HG02884 (cell line): Measurements from ENCODE around the gene KCNQ2.

Experiments
- ATAC-seq: cut with Tn5 transposase; IDR thresholded peaks from one replicate; pipeline ENCODE4 v1.9.1; 2021; ENCODE audit warnings: mild to moderate bottlenecking, moderate library complexity; ENCODE audit not compliant: unreplicated experiment

The KCNQ2 gene

GRCh38 chr20:63471717-63471980 is 806 bp downstream of the KCNQ2 start:
- no peak for ATAC-seq

GRCh38 chr20:63471002-63471716 is 1.3 kb downstream of the KCNQ2 start:
- no peak for ATAC-seq

- ATAC-seq = no peak
Observed at GRCh38 chr20:63470410-63470809, 2.0 kb downstream of the KCNQ2 start.

GRCh38 chr20:63469713-63470101 is 2.7 kb downstream of the KCNQ2 start:
- ATAC-seq = no peak

GRCh38 chr20:63469019-63469712 is 3.3 kb downstream of the KCNQ2 start:
- ATAC-seq = no peak

GRCh38 chr20:63468421-63468820 is 4.0 kb downstream of the KCNQ2 start:
- no peak for ATAC-seq

- no peak for ATAC-seq
Observed at GRCh38 chr20:63467294-63468083, 5.0 kb downstream of the KCNQ2 start.

- no peak for ATAC-seq
Observed at GRCh38 chr20:63466861-63467260, 5.6 kb downstream of the KCNQ2 start.

- no peak for ATAC-seq
Observed at GRCh38 chr20:63466250-63466825, 6.1 kb downstream of the KCNQ2 start.

GRCh38 chr20:63465380-63466249 is 6.8 kb downstream of the KCNQ2 start:
- ATAC-seq = no peak

GRCh38 chr20:63464289-63464635 is 8.2 kb downstream of the KCNQ2 start:
- ATAC-seq = no peak

- ATAC-seq = no peak
Observed at GRCh38 chr20:63463400-63464288, 8.8 kb downstream of the KCNQ2 start.

GRCh38 chr20:63462244-63462643 is 10.2 kb downstream of the KCNQ2 start:
- no peak for ATAC-seq

GRCh38 chr20:63461104-63461763 is 11.2 kb downstream of the KCNQ2 start:
- no peak for ATAC-seq

GRCh38 chr20:63459070-63459380 is 13.4 kb downstream of the KCNQ2 start:
- no peak for ATAC-seq

- no peak for ATAC-seq
Observed at GRCh38 chr20:63458170-63459069, 14.0 kb downstream of the KCNQ2 start.

GRCh38 chr20:63457737-63458136 is 14.7 kb downstream of the KCNQ2 start:
- no peak for ATAC-seq
